HepG2 (cell line): Measurements from ENCODE around the gene NDUFS2. TPM values are rescaled to one million over a fixed set of nuclear protein-coding genes. Genes with fewer than 3 reads are reported as not detected.

Source experiments
- DMAP1 ChIP-seq: IDR thresholded peaks from 2 replicates; pipeline ENCODE4 v1.6.1; 2016
- HHEX ChIP-seq: IDR thresholded peaks from 2 replicates; pipeline ENCODE4 v1.6.1; 2016; ENCODE audit warnings: control low read depth
- HMGA1 ChIP-seq: sonication (generic); formaldehyde crosslinking; conservative IDR thresholded peaks from 2 replicates; pipeline ENCODE4 v1.4.0; 2020; ENCODE audit warnings: missing genetic modification reagents
- RFXAP ChIP-seq: sonication (generic); formaldehyde crosslinking; IDR thresholded peaks from 2 replicates; pipeline ENCODE4 v1.4.0; 2020; ENCODE audit warnings: missing genetic modification reagents, borderline replicate concordance
- ZNF292 ChIP-seq: sonication (generic); formaldehyde crosslinking; IDR thresholded peaks from 2 replicates; pipeline ENCODE4 v1.8.1; 2022; ENCODE audit warnings: mild to moderate bottlenecking, low read depth, missing genetic modification reagents, borderline replicate concordance
- ZNF317 ChIP-seq: sonication (generic); formaldehyde crosslinking; IDR thresholded peaks from 2 replicates; pipeline ENCODE4 v1.5.0; 2020; ENCODE audit warnings: mild to moderate bottlenecking, missing genetic modification reagents
- ZNF703 ChIP-seq: sonication (generic); formaldehyde crosslinking; IDR thresholded peaks from 2 replicates; pipeline ENCODE4 v1.5.1; 2020; ENCODE audit warnings: missing genetic modification reagents, mild to moderate bottlenecking, moderate library complexity, borderline replicate concordance
- ZSCAN25 ChIP-seq: sonication (generic); formaldehyde crosslinking; IDR thresholded peaks from 2 replicates; pipeline ENCODE4 v1.8.0; 2022; ENCODE audit warnings: mild to moderate bottlenecking, missing genetic modification reagents
- polyA plus RNA-seq, 8 experiments: library from polyadenylated mRNA; depleted of rRNA in 3 of 8; stranded (reverse) in 7 of 8; unstranded in 1 of 8; fragments of >200 nt; fragmentation: Illumina TruSeq in 4 of 8; extraction: Trizol in 4 of 8; gene quantifications; 2 replicates each; pipeline versions ENCODE4 v1.2.1 to v1.2.3, GENCODE V29; 2011 to 2016; ENCODE audit warnings: low read depth in 4 of 8, missing spikeins in 1 of 8, mixed read lengths in 1 of 8; ENCODE audit not compliant: insufficient read depth in 1 of 8
- total RNA-seq, 5 experiments: library from RNA; depleted of rRNA; stranded (reverse); fragments of >200 nt; fragmentation: Illumina TruSeq; extraction: Trizol; gene quantifications; 2 replicates each; pipeline ENCODE4 v1.2.3, GENCODE V29; 2016; ENCODE audit warnings: low read depth in 1 of 5
- TF ChIP-seq, protein P1 (sequence below): sonication (generic); formaldehyde crosslinking; IDR thresholded peaks from 2 replicates; pipeline ENCODE4 v1.5.0; 2020; ENCODE audit warnings: missing genetic modification reagents
- TF ChIP-seq, protein P2 (sequence below): sonication (generic); formaldehyde crosslinking; IDR thresholded peaks from 2 replicates; pipeline ENCODE4 v1.8.1; 2023; ENCODE audit warnings: missing genetic modification reagents, inconsistent platforms, borderline replicate concordance
- TF ChIP-seq, protein P3 (sequence below): sonication (generic); formaldehyde crosslinking; IDR thresholded peaks from 2 replicates; pipeline ENCODE4 v1.5.1; 2020; ENCODE audit warnings: mild to moderate bottlenecking, missing genetic modification reagents, moderate library complexity
- TF ChIP-seq, protein P4 (sequence below): sonication (generic); formaldehyde crosslinking; IDR thresholded peaks from 2 replicates; pipeline ENCODE4 v1.4.0; 2020; ENCODE audit warnings: missing genetic modification reagents
- TF ChIP-seq, protein P5 (sequence below): sonication (generic); formaldehyde crosslinking; IDR thresholded peaks from 2 replicates; pipeline ENCODE4 v1.4.0; 2020; ENCODE audit warnings: mild to moderate bottlenecking, missing genetic modification reagents
- TF ChIP-seq, protein P6 (sequence below): sonication (generic); formaldehyde crosslinking; IDR thresholded peaks from 2 replicates; pipeline ENCODE4 v1.4.0; 2020; ENCODE audit warnings: missing genetic modification reagents, borderline replicate concordance

NDUFS2 gene
- total and polyA plus RNA-seq, 2 of the 13 experiments (the other 11 are each of a cell fraction or from before 2014, with no cell fraction given) = 89.9 to 118 TPM

DNA sequence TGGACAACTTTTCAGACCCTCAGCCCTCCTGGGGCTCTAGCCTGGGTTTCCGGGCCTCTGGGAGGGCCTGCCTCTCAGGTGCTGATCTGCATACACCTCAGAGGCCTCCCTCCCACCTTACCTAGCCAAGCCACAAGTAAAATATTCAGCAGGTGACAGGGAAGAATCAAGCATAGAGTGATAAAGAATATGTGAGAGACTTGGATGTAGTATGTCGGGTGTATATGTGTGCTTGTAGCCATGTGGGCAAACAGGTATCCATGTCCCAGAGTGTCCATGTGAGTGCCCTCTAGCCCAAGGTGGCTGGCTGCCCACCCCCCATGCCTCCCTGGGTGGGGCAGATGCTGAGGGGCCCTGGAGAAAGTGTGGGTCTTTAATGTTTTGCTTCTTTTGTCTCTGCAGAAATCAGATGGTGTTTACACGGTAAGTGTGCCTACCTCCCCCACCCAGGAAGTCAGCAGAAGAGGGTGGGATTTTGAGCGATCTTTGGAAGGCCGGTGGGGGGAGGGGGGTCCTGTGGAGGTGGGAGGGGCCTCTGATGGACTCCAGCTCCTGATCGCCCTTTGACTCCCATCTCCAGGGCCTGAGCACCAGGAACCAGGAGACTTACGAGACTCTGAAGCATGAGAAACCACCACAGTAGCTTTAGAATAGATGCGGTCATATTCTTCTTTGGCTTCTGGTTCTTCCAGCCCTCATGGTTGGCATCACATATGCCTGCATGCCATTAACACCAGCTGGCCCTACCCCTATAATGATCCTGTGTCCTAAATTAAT lies 16.3 kb downstream of the NDUFS2 start (continued):
- TF ChIP-seq HMGA1 (CRISPR knock-in tag) = no peak
- TF ChIP-seq RFXAP (CRISPR knock-in tag) = no peak
- TF ChIP-seq, protein P1, sequence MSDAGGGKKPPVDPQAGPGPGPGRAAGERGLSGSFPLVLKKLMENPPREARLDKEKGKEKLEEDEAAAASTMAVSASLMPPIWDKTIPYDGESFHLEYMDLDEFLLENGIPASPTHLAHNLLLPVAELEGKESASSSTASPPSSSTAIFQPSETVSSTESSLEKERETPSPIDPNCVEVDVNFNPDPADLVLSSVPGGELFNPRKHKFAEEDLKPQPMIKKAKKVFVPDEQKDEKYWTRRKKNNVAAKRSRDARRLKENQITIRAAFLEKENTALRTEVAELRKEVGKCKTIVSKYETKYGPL (CRISPR knock-in tag) = no peak
- TF ChIP-seq DMAP1 (CRISPR knock-in tag) = peak; percentile 88
- no peak for TF ChIP-seq ZSCAN25 (CRISPR knock-in tag)
- TF ChIP-seq ZNF703 (CRISPR knock-in tag) = no peak
- TF ChIP-seq, protein P2, sequence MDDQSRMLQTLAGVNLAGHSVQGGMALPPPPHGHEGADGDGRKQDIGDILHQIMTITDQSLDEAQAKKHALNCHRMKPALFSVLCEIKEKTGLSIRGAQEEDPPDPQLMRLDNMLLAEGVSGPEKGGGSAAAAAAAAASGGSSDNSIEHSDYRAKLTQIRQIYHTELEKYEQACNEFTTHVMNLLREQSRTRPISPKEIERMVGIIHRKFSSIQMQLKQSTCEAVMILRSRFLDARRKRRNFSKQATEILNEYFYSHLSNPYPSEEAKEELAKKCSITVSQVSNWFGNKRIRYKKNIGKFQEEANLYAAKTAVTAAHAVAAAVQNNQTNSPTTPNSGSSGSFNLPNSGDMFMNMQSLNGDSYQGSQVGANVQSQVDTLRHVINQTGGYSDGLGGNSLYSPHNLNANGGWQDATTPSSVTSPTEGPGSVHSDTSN (CRISPR knock-in tag) = no peak
- TF ChIP-seq, protein P3, sequence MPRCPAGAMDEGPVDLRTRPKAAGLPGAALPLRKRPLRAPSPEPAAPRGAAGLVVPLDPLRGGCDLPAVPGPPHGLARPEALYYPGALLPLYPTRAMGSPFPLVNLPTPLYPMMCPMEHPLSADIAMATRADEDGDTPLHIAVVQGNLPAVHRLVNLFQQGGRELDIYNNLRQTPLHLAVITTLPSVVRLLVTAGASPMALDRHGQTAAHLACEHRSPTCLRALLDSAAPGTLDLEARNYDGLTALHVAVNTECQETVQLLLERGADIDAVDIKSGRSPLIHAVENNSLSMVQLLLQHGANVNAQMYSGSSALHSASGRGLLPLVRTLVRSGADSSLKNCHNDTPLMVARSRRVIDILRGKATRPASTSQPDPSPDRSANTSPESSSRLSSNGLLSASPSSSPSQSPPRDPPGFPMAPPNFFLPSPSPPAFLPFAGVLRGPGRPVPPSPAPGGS = peak; percentile 63; the same call in 1 of the 2 replicates
- TF ChIP-seq, protein P4, sequence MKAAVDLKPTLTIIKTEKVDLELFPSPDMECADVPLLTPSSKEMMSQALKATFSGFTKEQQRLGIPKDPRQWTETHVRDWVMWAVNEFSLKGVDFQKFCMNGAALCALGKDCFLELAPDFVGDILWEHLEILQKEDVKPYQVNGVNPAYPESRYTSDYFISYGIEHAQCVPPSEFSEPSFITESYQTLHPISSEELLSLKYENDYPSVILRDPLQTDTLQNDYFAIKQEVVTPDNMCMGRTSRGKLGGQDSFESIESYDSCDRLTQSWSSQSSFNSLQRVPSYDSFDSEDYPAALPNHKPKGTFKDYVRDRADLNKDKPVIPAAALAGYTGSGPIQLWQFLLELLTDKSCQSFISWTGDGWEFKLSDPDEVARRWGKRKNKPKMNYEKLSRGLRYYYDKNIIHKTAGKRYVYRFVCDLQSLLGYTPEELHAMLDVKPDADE = no peak
- no peak for TF ChIP-seq ZNF317 (CRISPR knock-in tag)
- TF ChIP-seq, protein P5, sequence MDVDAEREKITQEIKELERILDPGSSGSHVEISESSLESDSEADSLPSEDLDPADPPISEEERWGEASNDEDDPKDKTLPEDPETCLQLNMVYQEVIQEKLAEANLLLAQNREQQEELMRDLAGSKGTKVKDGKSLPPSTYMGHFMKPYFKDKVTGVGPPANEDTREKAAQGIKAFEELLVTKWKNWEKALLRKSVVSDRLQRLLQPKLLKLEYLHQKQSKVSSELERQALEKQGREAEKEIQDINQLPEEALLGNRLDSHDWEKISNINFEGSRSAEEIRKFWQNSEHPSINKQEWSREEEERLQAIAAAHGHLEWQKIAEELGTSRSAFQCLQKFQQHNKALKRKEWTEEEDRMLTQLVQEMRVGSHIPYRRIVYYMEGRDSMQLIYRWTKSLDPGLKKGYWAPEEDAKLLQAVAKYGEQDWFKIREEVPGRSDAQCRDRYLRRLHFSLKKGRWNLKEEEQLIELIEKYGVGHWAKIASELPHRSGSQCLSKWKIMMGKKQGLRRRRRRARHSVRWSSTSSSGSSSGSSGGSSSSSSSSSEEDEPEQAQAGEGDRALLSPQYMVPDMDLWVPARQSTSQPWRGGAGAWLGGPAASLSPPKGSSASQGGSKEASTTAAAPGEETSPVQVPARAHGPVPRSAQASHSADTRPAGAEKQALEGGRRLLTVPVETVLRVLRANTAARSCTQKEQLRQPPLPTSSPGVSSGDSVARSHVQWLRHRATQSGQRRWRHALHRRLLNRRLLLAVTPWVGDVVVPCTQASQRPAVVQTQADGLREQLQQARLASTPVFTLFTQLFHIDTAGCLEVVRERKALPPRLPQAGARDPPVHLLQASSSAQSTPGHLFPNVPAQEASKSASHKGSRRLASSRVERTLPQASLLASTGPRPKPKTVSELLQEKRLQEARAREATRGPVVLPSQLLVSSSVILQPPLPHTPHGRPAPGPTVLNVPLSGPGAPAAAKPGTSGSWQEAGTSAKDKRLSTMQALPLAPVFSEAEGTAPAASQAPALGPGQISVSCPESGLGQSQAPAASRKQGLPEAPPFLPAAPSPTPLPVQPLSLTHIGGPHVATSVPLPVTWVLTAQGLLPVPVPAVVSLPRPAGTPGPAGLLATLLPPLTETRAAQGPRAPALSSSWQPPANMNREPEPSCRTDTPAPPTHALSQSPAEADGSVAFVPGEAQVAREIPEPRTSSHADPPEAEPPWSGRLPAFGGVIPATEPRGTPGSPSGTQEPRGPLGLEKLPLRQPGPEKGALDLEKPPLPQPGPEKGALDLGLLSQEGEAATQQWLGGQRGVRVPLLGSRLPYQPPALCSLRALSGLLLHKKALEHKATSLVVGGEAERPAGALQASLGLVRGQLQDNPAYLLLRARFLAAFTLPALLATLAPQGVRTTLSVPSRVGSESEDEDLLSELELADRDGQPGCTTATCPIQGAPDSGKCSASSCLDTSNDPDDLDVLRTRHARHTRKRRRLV = no peak
- TF ChIP-seq, protein P6, sequence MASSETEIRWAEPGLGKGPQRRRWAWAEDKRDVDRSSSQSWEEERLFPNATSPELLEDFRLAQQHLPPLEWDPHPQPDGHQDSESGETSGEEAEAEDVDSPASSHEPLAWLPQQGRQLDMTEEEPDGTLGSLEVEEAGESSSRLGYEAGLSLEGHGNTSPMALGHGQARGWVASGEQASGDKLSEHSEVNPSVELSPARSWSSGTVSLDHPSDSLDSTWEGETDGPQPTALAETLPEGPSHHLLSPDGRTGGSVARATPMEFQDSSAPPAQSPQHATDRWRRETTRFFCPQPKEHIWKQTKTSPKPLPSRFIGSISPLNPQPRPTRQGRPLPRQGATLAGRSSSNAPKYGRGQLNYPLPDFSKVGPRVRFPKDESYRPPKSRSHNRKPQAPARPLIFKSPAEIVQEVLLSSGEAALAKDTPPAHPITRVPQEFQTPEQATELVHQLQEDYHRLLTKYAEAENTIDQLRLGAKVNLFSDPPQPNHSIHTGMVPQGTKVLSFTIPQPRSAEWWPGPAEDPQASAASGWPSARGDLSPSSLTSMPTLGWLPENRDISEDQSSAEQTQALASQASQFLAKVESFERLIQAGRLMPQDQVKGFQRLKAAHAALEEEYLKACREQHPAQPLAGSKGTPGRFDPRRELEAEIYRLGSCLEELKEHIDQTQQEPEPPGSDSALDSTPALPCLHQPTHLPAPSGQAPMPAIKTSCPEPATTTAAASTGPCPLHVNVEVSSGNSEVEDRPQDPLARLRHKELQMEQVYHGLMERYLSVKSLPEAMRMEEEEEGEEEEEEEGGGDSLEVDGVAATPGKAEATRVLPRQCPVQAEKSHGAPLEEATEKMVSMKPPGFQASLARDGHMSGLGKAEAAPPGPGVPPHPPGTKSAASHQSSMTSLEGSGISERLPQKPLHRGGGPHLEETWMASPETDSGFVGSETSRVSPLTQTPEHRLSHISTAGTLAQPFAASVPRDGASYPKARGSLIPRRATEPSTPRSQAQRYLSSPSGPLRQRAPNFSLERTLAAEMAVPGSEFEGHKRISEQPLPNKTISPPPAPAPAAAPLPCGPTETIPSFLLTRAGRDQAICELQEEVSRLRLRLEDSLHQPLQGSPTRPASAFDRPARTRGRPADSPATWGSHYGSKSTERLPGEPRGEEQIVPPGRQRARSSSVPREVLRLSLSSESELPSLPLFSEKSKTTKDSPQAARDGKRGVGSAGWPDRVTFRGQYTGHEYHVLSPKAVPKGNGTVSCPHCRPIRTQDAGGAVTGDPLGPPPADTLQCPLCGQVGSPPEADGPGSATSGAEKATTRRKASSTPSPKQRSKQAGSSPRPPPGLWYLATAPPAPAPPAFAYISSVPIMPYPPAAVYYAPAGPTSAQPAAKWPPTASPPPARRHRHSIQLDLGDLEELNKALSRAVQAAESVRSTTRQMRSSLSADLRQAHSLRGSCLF (CRISPR knock-in tag) = no peak
- TF ChIP-seq ZNF292 (CRISPR knock-in tag) = peak; percentile 18; the same call in 1 of the 2 replicates
- TF ChIP-seq HHEX (CRISPR knock-in tag) = no peak
